HepG2 (cell line): Measurements from ENCODE around the gene RAB17. TPM values are rescaled to one million over a fixed set of nuclear protein-coding genes. Genes with fewer than 3 reads are reported as not detected.

ENCODE experiments used
- GATAD1 ChIP-seq: IDR thresholded peaks from 2 replicates; pipeline ENCODE4 v1.6.1; 2016; ENCODE audit warnings: missing genetic modification reagents, missing compliant biosample characterization
- MAFG ChIP-seq: sonication (generic); formaldehyde crosslinking; IDR thresholded peaks from 2 replicates; pipeline ENCODE4 v1.5.1; 2020; ENCODE audit warnings: mild to moderate bottlenecking, missing genetic modification reagents
- MED1 ChIP-seq: sonication (generic); formaldehyde crosslinking; IDR thresholded peaks from 2 replicates; pipeline ENCODE4 v1.4.0; 2020; ENCODE audit warnings: missing genetic modification reagents
- NBN ChIP-seq: fragments of 450-650 bp; conservative IDR thresholded peaks from 2 replicates; pipeline ENCODE4 v1.6.1; 2017
- POLR2A ChIP-seq, 2 experiments: IDR thresholded peaks; 2 replicates each; pipeline ENCODE4 v1.6.1; 2011; ENCODE audit warnings: low read depth in 2 of 2, low read length in 2 of 2, mild to moderate bottlenecking in 1 of 2, moderate library complexity in 1 of 2; ENCODE audit not compliant: insufficient read depth in 1 of 2
- PRPF4 ChIP-seq: fragments of 200-400 bp; formaldehyde crosslinking; IDR thresholded peaks from 2 replicates; pipeline ENCODE4 v1.6.1; 2016; ENCODE audit warnings: low read length, low read depth; ENCODE audit not compliant: poor library complexity, severe bottlenecking
- RXRB ChIP-seq: IDR thresholded peaks from 2 replicates; pipeline ENCODE4 v1.6.1; 2016; ENCODE audit warnings: borderline replicate concordance, missing genetic modification reagents, missing compliant biosample characterization
- SP1 ChIP-seq, 2 experiments: fragments of 450-650 bp in 1 of 2; sonication (generic) in 1 of 2; formaldehyde crosslinking in 1 of 2; IDR thresholded peaks; 2 replicates each; pipeline versions ENCODE4 v1.4.0 to v1.6.1; 2016 to 2020; ENCODE audit warnings: missing genetic modification reagents in 1 of 2
- ZNF225 ChIP-seq: sonication (generic); formaldehyde crosslinking; IDR thresholded peaks from 2 replicates; pipeline ENCODE4 v1.4.0; 2020; ENCODE audit warnings: mild to moderate bottlenecking, missing genetic modification reagents
- ZNF350 ChIP-seq: sonication (generic); formaldehyde crosslinking; IDR thresholded peaks from 2 replicates; pipeline ENCODE4 v1.4.0; 2020; ENCODE audit warnings: mild to moderate bottlenecking, low read depth, missing genetic modification reagents, borderline replicate concordance
- ZNF543 ChIP-seq: sonication (generic); formaldehyde crosslinking; IDR thresholded peaks from 2 replicates; pipeline ENCODE4 v1.4.0; 2020; ENCODE audit warnings: mild to moderate bottlenecking, missing genetic modification reagents
- ZNF768 ChIP-seq: sonication (generic); formaldehyde crosslinking; IDR thresholded peaks from 2 replicates; pipeline ENCODE4 v1.4.0; 2020; ENCODE audit warnings: missing genetic modification reagents
- ZNF83 ChIP-seq: sonication (generic); formaldehyde crosslinking; IDR thresholded peaks from 2 replicates; pipeline ENCODE4 v1.4.0; 2020; ENCODE audit warnings: missing genetic modification reagents, mild to moderate bottlenecking, borderline replicate concordance
- polyA plus RNA-seq, 8 experiments: library from polyadenylated mRNA; depleted of rRNA in 3 of 8; stranded (reverse) in 7 of 8; unstranded in 1 of 8; fragments of >200 nt; fragmentation: Illumina TruSeq in 4 of 8; extraction: Trizol in 4 of 8; gene quantifications; 2 replicates each; pipeline versions ENCODE4 v1.2.1 to v1.2.3, GENCODE V29; 2011 to 2016; ENCODE audit warnings: low read depth in 4 of 8, missing spikeins in 1 of 8, mixed read lengths in 1 of 8; ENCODE audit not compliant: insufficient read depth in 1 of 8
- total RNA-seq, 5 experiments: library from RNA; depleted of rRNA; stranded (reverse); fragments of >200 nt; fragmentation: Illumina TruSeq; extraction: Trizol; gene quantifications; 2 replicates each; pipeline ENCODE4 v1.2.3, GENCODE V29; 2016; ENCODE audit warnings: low read depth in 1 of 5
- TF ChIP-seq, protein P1 (sequence below): sonication (generic); formaldehyde crosslinking; IDR thresholded peaks from 2 replicates; pipeline ENCODE4; 2020; ENCODE audit warnings: missing genetic modification reagents, mild to moderate bottlenecking, borderline replicate concordance
- TF ChIP-seq, protein P2 (sequence below): sonication (generic); formaldehyde crosslinking; IDR thresholded peaks from 2 replicates; pipeline ENCODE4 v1.9.0; 2021; ENCODE audit warnings: mild to moderate bottlenecking, missing genetic modification reagents
- TF ChIP-seq, protein P3 (sequence below): sonication (generic); formaldehyde crosslinking; IDR thresholded peaks from 2 replicates; pipeline ENCODE4 v1.4.0; 2020; ENCODE audit warnings: low read depth, mild to moderate bottlenecking, missing genetic modification reagents
- TF ChIP-seq, protein P4 (sequence below): sonication (generic); formaldehyde crosslinking; conservative IDR thresholded peaks from 2 replicates; pipeline ENCODE4 v1.4.0; 2020; ENCODE audit warnings: missing genetic modification reagents

The RAB17 gene
- total and polyA plus RNA-seq, 2 of the 13 experiments (the other 11 are each of a cell fraction or from before 2014, with no cell fraction given), result 68.0 to 124 TPM

DNA sequence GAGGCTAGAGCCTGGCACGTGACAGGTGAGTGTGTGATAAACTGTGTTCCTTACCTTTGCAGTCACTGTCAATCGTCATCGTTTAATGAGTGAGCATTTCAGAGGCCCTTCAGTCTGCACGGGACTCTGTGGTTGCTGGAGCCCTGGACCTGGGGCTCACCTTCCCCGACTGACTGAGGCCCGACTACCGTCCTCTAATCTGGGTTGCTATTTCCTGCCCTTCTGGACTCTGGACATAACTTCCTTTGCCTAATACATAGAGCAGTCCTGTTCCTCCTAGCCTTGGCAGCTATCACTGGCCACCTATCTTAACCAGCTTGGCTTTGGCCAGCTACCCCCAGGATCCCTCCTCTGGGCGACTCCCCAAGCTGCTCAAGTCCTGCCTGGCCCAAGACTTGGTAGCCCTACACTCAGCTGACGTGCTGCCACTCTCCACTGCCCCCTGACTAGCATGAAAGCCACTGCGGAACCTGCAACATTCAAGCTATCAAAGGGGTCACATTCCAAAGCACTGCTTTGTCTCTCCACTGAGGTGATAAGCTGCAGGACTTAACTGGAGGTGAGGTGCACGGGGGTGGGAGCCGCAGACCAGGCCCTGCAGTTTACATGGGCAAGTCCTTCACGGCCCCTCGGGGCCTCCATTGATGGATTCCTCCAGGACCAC, 11.1 kb upstream of the RAB17 start (continued):
- TF ChIP-seq, protein P1, sequence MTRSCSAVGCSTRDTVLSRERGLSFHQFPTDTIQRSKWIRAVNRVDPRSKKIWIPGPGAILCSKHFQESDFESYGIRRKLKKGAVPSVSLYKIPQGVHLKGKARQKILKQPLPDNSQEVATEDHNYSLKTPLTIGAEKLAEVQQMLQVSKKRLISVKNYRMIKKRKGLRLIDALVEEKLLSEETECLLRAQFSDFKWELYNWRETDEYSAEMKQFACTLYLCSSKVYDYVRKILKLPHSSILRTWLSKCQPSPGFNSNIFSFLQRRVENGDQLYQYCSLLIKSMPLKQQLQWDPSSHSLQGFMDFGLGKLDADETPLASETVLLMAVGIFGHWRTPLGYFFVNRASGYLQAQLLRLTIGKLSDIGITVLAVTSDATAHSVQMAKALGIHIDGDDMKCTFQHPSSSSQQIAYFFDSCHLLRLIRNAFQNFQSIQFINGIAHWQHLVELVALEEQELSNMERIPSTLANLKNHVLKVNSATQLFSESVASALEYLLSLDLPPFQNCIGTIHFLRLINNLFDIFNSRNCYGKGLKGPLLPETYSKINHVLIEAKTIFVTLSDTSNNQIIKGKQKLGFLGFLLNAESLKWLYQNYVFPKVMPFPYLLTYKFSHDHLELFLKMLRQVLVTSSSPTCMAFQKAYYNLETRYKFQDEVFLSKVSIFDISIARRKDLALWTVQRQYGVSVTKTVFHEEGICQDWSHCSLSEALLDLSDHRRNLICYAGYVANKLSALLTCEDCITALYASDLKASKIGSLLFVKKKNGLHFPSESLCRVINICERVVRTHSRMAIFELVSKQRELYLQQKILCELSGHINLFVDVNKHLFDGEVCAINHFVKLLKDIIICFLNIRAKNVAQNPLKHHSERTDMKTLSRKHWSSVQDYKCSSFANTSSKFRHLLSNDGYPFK (CRISPR knock-in tag), result peak; percentile 49; the same call in 1 of the 2 replicates
- TF ChIP-seq ZNF225 (CRISPR knock-in tag) (peak; percentile 67; the same call in 1 of the 2 replicates), ZNF768 (CRISPR knock-in tag) (no peak), POLR2A (IDR thresholded peaks at IDR 0.05; ENCODE audit: insufficient read depth in 1 of 2, low read depth in 2 of 2, low read length in 2 of 2) (peak; percentile 65 to 67), MAFG (CRISPR knock-in tag) (no peak), PRPF4 (no peak), GATAD1 (CRISPR knock-in tag) (0 out of 2 replicates have a peak, but pooled peaks have one; percentile 27), ZNF350 (CRISPR knock-in tag) (no peak; the same call in 1 of the 2 replicates), ZNF543 (CRISPR knock-in tag) (peak; percentile 75; the same call in 1 of the 2 replicates), ZNF83 (CRISPR knock-in tag) (no peak), MED1 (CRISPR knock-in tag) (peak; percentile 89), SP1 (IDR thresholded peaks at IDR 0.05) (no peak), SP1 (CRISPR knock-in tag; IDR thresholded peaks at IDR 0.05) (no peak), RXRB (CRISPR knock-in tag) (peak; percentile 79; the same call in 1 of the 2 replicates), NBN (no peak)
- TF ChIP-seq, protein P2, sequence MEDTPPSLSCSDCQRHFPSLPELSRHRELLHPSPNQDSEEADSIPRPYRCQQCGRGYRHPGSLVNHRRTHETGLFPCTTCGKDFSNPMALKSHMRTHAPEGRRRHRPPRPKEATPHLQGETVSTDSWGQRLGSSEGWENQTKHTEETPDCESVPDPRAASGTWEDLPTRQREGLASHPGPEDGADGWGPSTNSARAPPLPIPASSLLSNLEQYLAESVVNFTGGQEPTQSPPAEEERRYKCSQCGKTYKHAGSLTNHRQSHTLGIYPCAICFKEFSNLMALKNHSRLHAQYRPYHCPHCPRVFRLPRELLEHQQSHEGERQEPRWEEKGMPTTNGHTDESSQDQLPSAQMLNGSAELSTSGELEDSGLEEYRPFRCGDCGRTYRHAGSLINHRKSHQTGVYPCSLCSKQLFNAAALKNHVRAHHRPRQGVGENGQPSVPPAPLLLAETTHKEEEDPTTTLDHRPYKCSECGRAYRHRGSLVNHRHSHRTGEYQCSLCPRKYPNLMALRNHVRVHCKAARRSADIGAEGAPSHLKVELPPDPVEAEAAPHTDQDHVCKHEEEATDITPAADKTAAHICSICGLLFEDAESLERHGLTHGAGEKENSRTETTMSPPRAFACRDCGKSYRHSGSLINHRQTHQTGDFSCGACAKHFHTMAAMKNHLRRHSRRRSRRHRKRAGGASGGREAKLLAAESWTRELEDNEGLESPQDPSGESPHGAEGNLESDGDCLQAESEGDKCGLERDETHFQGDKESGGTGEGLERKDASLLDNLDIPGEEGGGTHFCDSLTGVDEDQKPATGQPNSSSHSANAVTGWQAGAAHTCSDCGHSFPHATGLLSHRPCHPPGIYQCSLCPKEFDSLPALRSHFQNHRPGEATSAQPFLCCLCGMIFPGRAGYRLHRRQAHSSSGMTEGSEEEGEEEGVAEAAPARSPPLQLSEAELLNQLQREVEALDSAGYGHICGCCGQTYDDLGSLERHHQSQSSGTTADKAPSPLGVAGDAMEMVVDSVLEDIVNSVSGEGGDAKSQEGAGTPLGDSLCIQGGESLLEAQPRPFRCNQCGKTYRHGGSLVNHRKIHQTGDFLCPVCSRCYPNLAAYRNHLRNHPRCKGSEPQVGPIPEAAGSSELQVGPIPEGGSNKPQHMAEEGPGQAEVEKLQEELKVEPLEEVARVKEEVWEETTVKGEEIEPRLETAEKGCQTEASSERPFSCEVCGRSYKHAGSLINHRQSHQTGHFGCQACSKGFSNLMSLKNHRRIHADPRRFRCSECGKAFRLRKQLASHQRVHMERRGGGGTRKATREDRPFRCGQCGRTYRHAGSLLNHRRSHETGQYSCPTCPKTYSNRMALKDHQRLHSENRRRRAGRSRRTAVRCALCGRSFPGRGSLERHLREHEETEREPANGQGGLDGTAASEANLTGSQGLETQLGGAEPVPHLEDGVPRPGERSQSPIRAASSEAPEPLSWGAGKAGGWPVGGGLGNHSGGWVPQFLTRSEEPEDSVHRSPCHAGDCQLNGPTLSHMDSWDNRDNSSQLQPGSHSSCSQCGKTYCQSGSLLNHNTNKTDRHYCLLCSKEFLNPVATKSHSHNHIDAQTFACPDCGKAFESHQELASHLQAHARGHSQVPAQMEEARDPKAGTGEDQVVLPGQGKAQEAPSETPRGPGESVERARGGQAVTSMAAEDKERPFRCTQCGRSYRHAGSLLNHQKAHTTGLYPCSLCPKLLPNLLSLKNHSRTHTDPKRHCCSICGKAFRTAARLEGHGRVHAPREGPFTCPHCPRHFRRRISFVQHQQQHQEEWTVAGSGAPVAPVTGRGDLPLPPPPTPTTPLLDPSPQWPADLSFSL, result no peak
- TF ChIP-seq, protein P3, sequence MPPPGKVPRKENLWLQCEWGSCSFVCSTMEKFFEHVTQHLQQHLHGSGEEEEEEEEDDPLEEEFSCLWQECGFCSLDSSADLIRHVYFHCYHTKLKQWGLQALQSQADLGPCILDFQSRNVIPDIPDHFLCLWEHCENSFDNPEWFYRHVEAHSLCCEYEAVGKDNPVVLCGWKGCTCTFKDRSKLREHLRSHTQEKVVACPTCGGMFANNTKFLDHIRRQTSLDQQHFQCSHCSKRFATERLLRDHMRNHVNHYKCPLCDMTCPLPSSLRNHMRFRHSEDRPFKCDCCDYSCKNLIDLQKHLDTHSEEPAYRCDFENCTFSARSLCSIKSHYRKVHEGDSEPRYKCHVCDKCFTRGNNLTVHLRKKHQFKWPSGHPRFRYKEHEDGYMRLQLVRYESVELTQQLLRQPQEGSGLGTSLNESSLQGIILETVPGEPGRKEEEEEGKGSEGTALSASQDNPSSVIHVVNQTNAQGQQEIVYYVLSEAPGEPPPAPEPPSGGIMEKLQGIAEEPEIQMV (CRISPR knock-in tag), result peak; percentile 45; the same call in 1 of the 2 replicates
- TF ChIP-seq, protein P4, sequence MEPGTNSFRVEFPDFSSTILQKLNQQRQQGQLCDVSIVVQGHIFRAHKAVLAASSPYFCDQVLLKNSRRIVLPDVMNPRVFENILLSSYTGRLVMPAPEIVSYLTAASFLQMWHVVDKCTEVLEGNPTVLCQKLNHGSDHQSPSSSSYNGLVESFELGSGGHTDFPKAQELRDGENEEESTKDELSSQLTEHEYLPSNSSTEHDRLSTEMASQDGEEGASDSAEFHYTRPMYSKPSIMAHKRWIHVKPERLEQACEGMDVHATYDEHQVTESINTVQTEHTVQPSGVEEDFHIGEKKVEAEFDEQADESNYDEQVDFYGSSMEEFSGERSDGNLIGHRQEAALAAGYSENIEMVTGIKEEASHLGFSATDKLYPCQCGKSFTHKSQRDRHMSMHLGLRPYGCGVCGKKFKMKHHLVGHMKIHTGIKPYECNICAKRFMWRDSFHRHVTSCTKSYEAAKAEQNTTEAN, result 0 out of 2 replicates have a peak, but pooled peaks have one; percentile 38
